Liver (tissue), 9 donors: ENCODE data around the gene HNRNPA1. TPM values are rescaled to one million over a fixed set of nuclear protein-coding genes. Genes with fewer than 3 reads are reported as not detected.
A peak's percentile ranks its signal among the peaks of the same experiment; 100 is the strongest.

ENCODE experiments used
- DNase-seq: peaks from one replicate; pipeline ENCODE4 v3.0.0-alpha.2; 2017; ENCODE audit warnings: low spot score
- H3K27ac ChIP-seq, 2 donors: one replicate each; pipeline ENCODE4 v1.7.0; 2013; ENCODE audit warnings: inconsistent platforms in 2 of 2, low read length in 2 of 2, control low read depth in 1 of 2, low read depth in 1 of 2, mild to moderate bottlenecking in 1 of 2
- H3K27me3 ChIP-seq, 4 donors: one replicate each; pipeline versions ENCODE4 v1.6.1 to v1.7.0; 2013; ENCODE audit warnings: low read length in 3 of 4, inconsistent platforms in 1 of 4, mild to moderate bottlenecking in 1 of 4, moderate library complexity in 1 of 4; ENCODE audit not compliant: control insufficient read depth in 4 of 4, insufficient read depth in 4 of 4
- H3K36me3 ChIP-seq, 4 donors: one replicate each; pipeline versions ENCODE4 v1.6.1 to v1.7.0; 2013; ENCODE audit warnings: low read length in 3 of 4, mild to moderate bottlenecking in 3 of 4, low read depth in 1 of 4, moderate library complexity in 1 of 4; ENCODE audit not compliant: control insufficient read depth in 4 of 4, insufficient read depth in 3 of 4
- H3K4me1 ChIP-seq, 4 donors: one replicate each; pipeline versions ENCODE4 v1.6.1 to v1.7.0; 2013; ENCODE audit warnings: low read length in 3 of 4, mild to moderate bottlenecking in 3 of 4, moderate library complexity in 1 of 4; ENCODE audit not compliant: control insufficient read depth in 4 of 4, insufficient read depth in 4 of 4
- H3K4me3 ChIP-seq, 3 donors: one replicate each; pipeline versions ENCODE4 v1.6.1 to v1.7.0; 2013; ENCODE audit warnings: low read length in 3 of 3, control low read depth in 1 of 3, low read depth in 1 of 3, mild to moderate bottlenecking in 1 of 3
- H3K9ac ChIP-seq, 2 donors: one replicate each; pipeline ENCODE4 v1.7.0; 2013; ENCODE audit warnings: low read length in 2 of 2, mild to moderate bottlenecking in 2 of 2, moderate library complexity in 2 of 2, control low read depth in 1 of 2, low read depth in 1 of 2
- H3K9me3 ChIP-seq, 4 donors: one replicate each; pipeline versions ENCODE4 v1.6.1 to v1.7.0; 2013; ENCODE audit warnings: low read length in 3 of 4; ENCODE audit not compliant: control insufficient read depth in 4 of 4
- EGR1 ChIP-seq, 2 donors: IDR thresholded peaks; 2 replicates each; pipeline ENCODE4 v1.6.1; 2016 to 2018; ENCODE audit warnings: antibody characterized with exemption in 2 of 2, low read depth in 2 of 2
- FOXA1 ChIP-seq: IDR thresholded peaks from 2 replicates; pipeline ENCODE4 v1.6.1; 2016; ENCODE audit warnings: antibody characterized with exemption
- FOXA2 ChIP-seq: IDR thresholded peaks from 2 replicates; pipeline ENCODE4 v1.6.1; 2016; ENCODE audit warnings: antibody characterized with exemption
- HNF4A ChIP-seq, 2 donors: conservative IDR thresholded peaks; 2 replicates each; pipeline ENCODE4 v1.6.1; 2016; ENCODE audit warnings: antibody characterized with exemption in 2 of 2, mild to moderate bottlenecking in 2 of 2
- JUND ChIP-seq, 2 donors: IDR thresholded peaks; 2 replicates each; pipeline ENCODE4 v1.6.1; 2016; ENCODE audit warnings: antibody characterized with exemption in 2 of 2
- MAX ChIP-seq: IDR thresholded peaks from 2 replicates; pipeline ENCODE4 v1.6.1; 2016; ENCODE audit warnings: antibody characterized with exemption
- NR2F2 ChIP-seq: IDR thresholded peaks from 2 replicates; pipeline ENCODE4 v1.6.1; 2016; ENCODE audit warnings: antibody characterized with exemption
- RAD21 ChIP-seq, 2 donors: IDR thresholded peaks; 2 replicates each; pipeline ENCODE4 v1.6.1; 2016; ENCODE audit warnings: antibody characterized with exemption in 2 of 2, mild to moderate bottlenecking in 2 of 2
- REST ChIP-seq: IDR thresholded peaks from 2 replicates; pipeline ENCODE4 v1.6.1; 2016; ENCODE audit warnings: antibody characterized with exemption, mild to moderate bottlenecking
- RXRA ChIP-seq, 2 donors: IDR thresholded peaks; 2 replicates each; pipeline ENCODE4 v1.6.1; 2017 to 2018; ENCODE audit warnings: antibody characterized with exemption in 2 of 2, mild to moderate bottlenecking in 1 of 2
- SP1 ChIP-seq: IDR thresholded peaks from 2 replicates; pipeline ENCODE4 v1.6.1; 2018; ENCODE audit warnings: antibody characterized with exemption, mild to moderate bottlenecking
- TAF1 ChIP-seq: conservative IDR thresholded peaks from 2 replicates; pipeline ENCODE4 v1.6.1; 2016; ENCODE audit warnings: antibody characterized with exemption, mild to moderate bottlenecking
- YY1 ChIP-seq: IDR thresholded peaks from 2 replicates; pipeline ENCODE4 v1.6.1; 2016; ENCODE audit warnings: antibody characterized with exemption, mild to moderate bottlenecking
- ZBTB33 ChIP-seq: IDR thresholded peaks from 2 replicates; pipeline ENCODE4 v1.6.1; 2016; ENCODE audit warnings: antibody characterized with exemption
- WGBS: extraction: QIAGEN DNeasy Blood & Tissue Kit; methylation state at CpG from one replicate; pipeline ENCODE4 v1.1.7; 2013; 5-methylcytosine and 5-hydroxymethylcytosine counted together
- polyA plus RNA-seq, 2 donors: library from polyadenylated mRNA; stranded (reverse) in 1 of 2; unstranded in 1 of 2; fragments of 200-250 nt in 1 of 2; fragments of >200 nt in 1 of 2; fragmentation: Nextera tagmentation in 1 of 2; extraction: Ambion mirVana in 1 of 2; gene quantifications; one replicate each; pipeline versions ENCODE4 v1.2.1 to v1.2.3, GENCODE V29; 2013 to 2015
- total RNA-seq, 2 donors: library from RNA; depleted of rRNA; stranded (reverse); fragments of >200 nt; gene quantifications; one replicate each; pipeline ENCODE4 v1.2.3, GENCODE V29; 2014
- TF ChIP-seq, protein P1 (sequence below): IDR thresholded peaks from 2 replicates; pipeline ENCODE4 v1.6.1; 2016; ENCODE audit warnings: antibody characterized with exemption
- TF ChIP-seq, protein P2 (sequence below): fragments of 150-350 bp; IDR thresholded peaks from 2 replicates; pipeline ENCODE4 v1.5.1; 2017; ENCODE audit warnings: improper control_type of control experiment, low read depth, low read length; ENCODE audit not compliant: missing input control
- donor health status: healthy.
- donor health status: healthy.
- donor health status: healthy.
- donor health status: healthy.
- donor health status: healthy.

The HNRNPA1 gene
- total and polyA plus RNA-seq, 4 donors, result 81.0 to 274 (median 205) TPM

GRCh38 chr12:54303640-54304039 lies 23.1 kb downstream of the HNRNPA1 start:
- Histone ChIP-seq H3K27me3 (no peaks in the 10 kb centered on the region), H3K9me3 (no peaks in the 10 kb centered on the region), H3K27ac (no peak overlapping the region), H3K9ac (no peak overlapping the region), H3K4me3 (no peak overlapping the region), H3K36me3 (no peaks in the 10 kb centered on the region), H3K4me1 (peaks cover 2 to 18% (median 10%) of the 10 kb centered on the region in 4 donors)
- TF ChIP-seq RXRA (IDR thresholded peaks at IDR 0.05), result no peak
- TF ChIP-seq YY1, result no peak
- no peak for TF ChIP-seq FOXA2
- TF ChIP-seq, protein P1, sequence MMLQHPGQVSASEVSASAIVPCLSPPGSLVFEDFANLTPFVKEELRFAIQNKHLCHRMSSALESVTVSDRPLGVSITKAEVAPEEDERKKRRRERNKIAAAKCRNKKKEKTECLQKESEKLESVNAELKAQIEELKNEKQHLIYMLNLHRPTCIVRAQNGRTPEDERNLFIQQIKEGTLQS, result no peak
- no peak for TF ChIP-seq REST
- TF ChIP-seq MAX, result no peak
- no peak for TF ChIP-seq FOXA1
- no peak for TF ChIP-seq EGR1 (IDR thresholded peaks at IDR 0.05; ENCODE audit: low read depth in 2 of 2)
- no peak for TF ChIP-seq JUND (IDR thresholded peaks at IDR 0.05)
- no peak for TF ChIP-seq TAF1
- TF ChIP-seq SP1, result no peak
- no peak for TF ChIP-seq HNF4A (conservative IDR thresholded peaks at IDR 0.05)
- no peak for TF ChIP-seq ZBTB33
- TF ChIP-seq NR2F2, result no peak
- TF ChIP-seq, protein P2, sequence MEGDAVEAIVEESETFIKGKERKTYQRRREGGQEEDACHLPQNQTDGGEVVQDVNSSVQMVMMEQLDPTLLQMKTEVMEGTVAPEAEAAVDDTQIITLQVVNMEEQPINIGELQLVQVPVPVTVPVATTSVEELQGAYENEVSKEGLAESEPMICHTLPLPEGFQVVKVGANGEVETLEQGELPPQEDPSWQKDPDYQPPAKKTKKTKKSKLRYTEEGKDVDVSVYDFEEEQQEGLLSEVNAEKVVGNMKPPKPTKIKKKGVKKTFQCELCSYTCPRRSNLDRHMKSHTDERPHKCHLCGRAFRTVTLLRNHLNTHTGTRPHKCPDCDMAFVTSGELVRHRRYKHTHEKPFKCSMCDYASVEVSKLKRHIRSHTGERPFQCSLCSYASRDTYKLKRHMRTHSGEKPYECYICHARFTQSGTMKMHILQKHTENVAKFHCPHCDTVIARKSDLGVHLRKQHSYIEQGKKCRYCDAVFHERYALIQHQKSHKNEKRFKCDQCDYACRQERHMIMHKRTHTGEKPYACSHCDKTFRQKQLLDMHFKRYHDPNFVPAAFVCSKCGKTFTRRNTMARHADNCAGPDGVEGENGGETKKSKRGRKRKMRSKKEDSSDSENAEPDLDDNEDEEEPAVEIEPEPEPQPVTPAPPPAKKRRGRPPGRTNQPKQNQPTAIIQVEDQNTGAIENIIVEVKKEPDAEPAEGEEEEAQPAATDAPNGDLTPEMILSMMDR, result no peak
- no peak for TF ChIP-seq RAD21 (IDR thresholded peaks at IDR 0.05)
- no peak for DNase-seq

DNA sequence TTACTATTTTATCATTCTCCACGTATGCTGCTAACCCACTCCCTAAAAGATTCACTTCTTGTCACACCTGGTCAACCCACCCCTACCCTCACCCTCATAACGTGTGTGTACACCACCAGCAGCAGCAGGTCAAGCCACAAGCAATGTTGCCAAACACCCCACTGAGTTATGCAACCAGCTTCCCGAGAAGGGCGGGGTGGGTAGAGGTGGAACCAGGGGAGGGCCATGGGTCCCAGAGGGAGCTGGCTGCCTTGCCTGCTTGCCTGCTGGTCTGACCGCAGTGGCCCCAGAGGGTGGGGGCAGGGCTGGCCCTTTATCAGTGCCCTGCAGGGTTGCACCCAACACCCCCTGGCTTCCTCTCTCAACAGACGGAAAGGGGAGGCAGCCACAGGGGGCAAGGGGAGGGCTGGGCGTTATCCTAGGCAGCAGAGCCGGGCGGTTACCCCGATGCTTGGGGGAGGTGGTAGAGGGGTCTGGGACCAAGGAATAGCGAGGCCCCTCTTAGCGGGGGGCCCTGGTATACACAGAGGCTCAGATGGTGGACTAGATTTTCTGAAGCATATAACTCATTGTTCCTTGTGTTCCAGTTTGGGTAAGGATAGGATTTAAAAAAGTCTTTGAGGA lies 23.8 kb downstream of the HNRNPA1 start:
- peaks cover 2 to 18% (median 10%) of the 10 kb centered on the region in 4 donors for H3K4me1 ChIP-seq
- H3K9me3 ChIP-seq, result no peaks in the 10 kb centered on the region
- H3K27me3 ChIP-seq, result no peaks in the 10 kb centered on the region
- 13% methylated on average over 12 of the region's 12 CpGs for WGBS
- no peaks in the 10 kb centered on the region for H3K36me3 ChIP-seq
- H3K27ac ChIP-seq, result peak overlapping the region in 1 of 2 donors; percentile 25
- H3K9ac ChIP-seq, result no peak overlapping the region
- no peak overlapping the region for H3K4me3 ChIP-seq
- DNase-seq, result peak; percentile 96
- peak; percentile 51 to 64 for TF ChIP-seq RXRA (IDR thresholded peaks at IDR 0.05)
- peak; percentile 35 for TF ChIP-seq SP1
- TF ChIP-seq, protein P1, result no peak
- TF ChIP-seq, protein P2, result no peak
- TF ChIP-seq JUND (IDR thresholded peaks at IDR 0.05), result no peak
- peak; percentile 64 for TF ChIP-seq NR2F2
- TF ChIP-seq TAF1, result no peak
- no peak for TF ChIP-seq REST
- TF ChIP-seq FOXA2, result no peak
- peak; percentile 34 for TF ChIP-seq YY1
- peak; percentile 21 to 31 for TF ChIP-seq HNF4A (conservative IDR thresholded peaks at IDR 0.05)
